ENCODE results near the gene GDPD5. TPM values are rescaled to one million over a fixed set of nuclear protein-coding genes. Genes with fewer than 3 reads are reported as not detected.

The GDPD5 gene
- total and polyA plus RNA-seq, 2 donors (not counting 1 experiment from before 2014, with no cell fraction given): 2.5 to 3.1 TPM

- TF ChIP-seq EZH2 (IDR thresholded peaks at IDR 0.05; ENCODE audit: low read length, missing control alignments) (no peak), CTCF (conservative IDR thresholded peaks at IDR 0.05 in 1 of 2, IDR thresholded peaks at IDR 0.05 in 1 of 2; ENCODE audit: low read depth in 1 of 2, low read length in 2 of 2) (no peak)
- no peak overlapping the region for H3K27ac ChIP-seq (ENCODE audit: insufficient read depth, low read length)
- no peak overlapping the region for H3K9ac ChIP-seq (ENCODE audit: insufficient read depth, low read length)
- no peaks in the 10 kb centered on the region for H3K9me3 ChIP-seq (ENCODE audit: control insufficient read depth, insufficient read depth, low read depth, low read length)
- no peak overlapping the region for H3K4me2 ChIP-seq (ENCODE audit: extremely low read depth, insufficient read depth, low read length)
- no peaks in the 10 kb centered on the region for H4K20me1 ChIP-seq (ENCODE audit: control insufficient read depth, extremely low read depth, insufficient read depth, low read length)
- no peaks in the 10 kb centered on the region for H3K4me1 ChIP-seq (ENCODE audit: control insufficient read depth, extremely low read depth, insufficient read depth, low read length)
- H3K27me3 ChIP-seq (ENCODE audit: control insufficient read depth, insufficient read depth, low read length): no peaks in the 10 kb centered on the region
- no peak overlapping the region for H3K4me3 ChIP-seq (replicated peaks in 1 of 4; ENCODE audit: control extremely low read depth in 1 of 4, insufficient read depth in 1 of 4, low read depth in 3 of 4, low read length in 4 of 4)
- H3K36me3 ChIP-seq (ENCODE audit: control insufficient read depth, insufficient read depth, low read length): no peaks in the 10 kb centered on the region
- no peaks in the 10 kb centered on the region for H3K79me2 ChIP-seq (ENCODE audit: control insufficient read depth, insufficient read depth, low read length)
- H2AFZ ChIP-seq (ENCODE audit: low read length): no peak overlapping the region
- DNase-seq (ENCODE audit: low read depth in 2 of 2): no peak
Measured at GRCh38 chr11:75443043-75443442, 82.7 kb downstream of the GDPD5 start.

GRCh38 chr11:75442161-75442885 is 83.4 kb downstream of the GDPD5 start:
- no peak overlapping the region for H2AFZ ChIP-seq (ENCODE audit: low read length)
- no peak for TF ChIP-seq EZH2 (IDR thresholded peaks at IDR 0.05; ENCODE audit: low read length, missing control alignments)
- no peak for TF ChIP-seq CTCF (conservative IDR thresholded peaks at IDR 0.05 in 1 of 2, IDR thresholded peaks at IDR 0.05 in 1 of 2; ENCODE audit: low read depth in 1 of 2, low read length in 2 of 2)

GRCh38 chr11:75441804-75442132 is 84.0 kb downstream of the GDPD5 start:
- TF ChIP-seq CTCF (conservative IDR thresholded peaks at IDR 0.05 in 1 of 2, IDR thresholded peaks at IDR 0.05 in 1 of 2; ENCODE audit: low read depth in 1 of 2, low read length in 2 of 2) (no peak), EZH2 (IDR thresholded peaks at IDR 0.05; ENCODE audit: low read length, missing control alignments) (no peak)
- Histone ChIP-seq H3K4me1 (ENCODE audit: control insufficient read depth, extremely low read depth, insufficient read depth, low read length) (no peaks in the 10 kb centered on the region), H3K9me3 (ENCODE audit: control insufficient read depth, insufficient read depth, low read depth, low read length) (no peaks in the 10 kb centered on the region), H3K27ac (ENCODE audit: insufficient read depth, low read length) (no peak overlapping the region), H3K36me3 (ENCODE audit: control insufficient read depth, insufficient read depth, low read length) (no peaks in the 10 kb centered on the region), H3K9ac (ENCODE audit: insufficient read depth, low read length) (no peak overlapping the region), H3K79me2 (ENCODE audit: control insufficient read depth, insufficient read depth, low read length) (no peaks in the 10 kb centered on the region), H3K27me3 (ENCODE audit: control insufficient read depth, insufficient read depth, low read length) (no peaks in the 10 kb centered on the region), H3K4me2 (ENCODE audit: extremely low read depth, insufficient read depth, low read length) (no peak overlapping the region), H3K4me3 (replicated peaks in 1 of 4; ENCODE audit: control extremely low read depth in 1 of 4, insufficient read depth in 1 of 4, low read depth in 3 of 4, low read length in 4 of 4) (no peak overlapping the region), H4K20me1 (ENCODE audit: control insufficient read depth, extremely low read depth, insufficient read depth, low read length) (no peaks in the 10 kb centered on the region), H2AFZ (ENCODE audit: low read length) (no peak overlapping the region)
- DNase-seq (ENCODE audit: low read depth in 2 of 2): no peak

More at GRCh38 chr11:75442161-75442885, 83.4 kb downstream of the GDPD5 start:
- no peaks in the 10 kb centered on the region for H3K4me1 ChIP-seq (ENCODE audit: control insufficient read depth, extremely low read depth, insufficient read depth, low read length)
- H3K4me2 ChIP-seq (ENCODE audit: extremely low read depth, insufficient read depth, low read length): no peak overlapping the region
- no peaks in the 10 kb centered on the region for H3K36me3 ChIP-seq (ENCODE audit: control insufficient read depth, insufficient read depth, low read length)
- H3K27ac ChIP-seq (ENCODE audit: insufficient read depth, low read length): no peak overlapping the region
- no peak overlapping the region for H3K4me3 ChIP-seq (replicated peaks in 1 of 4; ENCODE audit: control extremely low read depth in 1 of 4, insufficient read depth in 1 of 4, low read depth in 3 of 4, low read length in 4 of 4)
- DNase-seq (ENCODE audit: low read depth in 2 of 2): no peak
- no peaks in the 10 kb centered on the region for H3K27me3 ChIP-seq (ENCODE audit: control insufficient read depth, insufficient read depth, low read length)
- no peaks in the 10 kb centered on the region for H3K9me3 ChIP-seq (ENCODE audit: control insufficient read depth, insufficient read depth, low read depth, low read length)
- H4K20me1 ChIP-seq (ENCODE audit: control insufficient read depth, extremely low read depth, insufficient read depth, low read length): no peaks in the 10 kb centered on the region
- no peak overlapping the region for H3K9ac ChIP-seq (ENCODE audit: insufficient read depth, low read length)
- H3K79me2 ChIP-seq (ENCODE audit: control insufficient read depth, insufficient read depth, low read length): no peaks in the 10 kb centered on the region

All from fibroblast of lung (primary cell).